Hepatocyte (in vitro differentiated cells): ENCODE data around the gene PLCL2. TPM values are rescaled to one million over a fixed set of nuclear protein-coding genes. Genes with fewer than 3 reads are reported as not detected.

Experiments used
- DNase-seq: peaks from one replicate; pipeline ENCODE4 v3.0.0-alpha.2; 2016; ENCODE audit warnings: low spot score
- H2AFZ ChIP-seq: fragments of 200-600 bp; sonication (generic); 2 replicates; pipeline ENCODE4 v1.6.0; 2016; ENCODE audit warnings: antibody characterized with exemption, mild to moderate bottlenecking
- H3K27ac ChIP-seq: fragments of 200-600 bp; sonication (generic); 2 replicates; pipeline ENCODE4 v1.5.1; 2016; ENCODE audit warnings: mild to moderate bottlenecking
- H3K27me3 ChIP-seq: fragments of 200-600 bp; sonication (generic); 2 replicates; pipeline ENCODE4 v1.6.1; 2016
- H3K36me3 ChIP-seq: fragments of 200-600 bp; sonication (generic); replicated peaks from 2 replicates; pipeline ENCODE4 v1.5.1; 2016; ENCODE audit warnings: low read depth; ENCODE audit not compliant: insufficient read depth
- H3K4me1 ChIP-seq: fragments of 200-600 bp; sonication (generic); 2 replicates; pipeline ENCODE4 v1.5.1; 2016; ENCODE audit warnings: mild to moderate bottlenecking, moderate library complexity; ENCODE audit not compliant: insufficient read depth
- H3K4me2 ChIP-seq: fragments of 200-600 bp; sonication (generic); 2 replicates; pipeline ENCODE4 v1.6.0; 2016
- H3K4me3 ChIP-seq: fragments of 200-600 bp; sonication (generic); 2 replicates; pipeline ENCODE4 v1.5.1; 2016; ENCODE audit warnings: mild to moderate bottlenecking
- H3K79me2 ChIP-seq: fragments of 200-600 bp; sonication (generic); 2 replicates; pipeline ENCODE4 v1.6.0; 2017; ENCODE audit warnings: mild to moderate bottlenecking
- H3K9me2 ChIP-seq: fragments of 200-600 bp; sonication (generic); replicated peaks from 2 replicates; pipeline ENCODE4 v1.6.0; 2017; ENCODE audit warnings: mild to moderate bottlenecking; ENCODE audit not compliant: insufficient read depth
- H3K9me3 ChIP-seq: fragments of 200-600 bp; sonication (generic); 2 replicates; pipeline ENCODE4 v1.5.1; 2016; ENCODE audit warnings: low read depth, mild to moderate bottlenecking
- H4K20me1 ChIP-seq: fragments of 200-600 bp; sonication (generic); 2 replicates; pipeline ENCODE4 v1.6.0; 2016; ENCODE audit warnings: mild to moderate bottlenecking; ENCODE audit not compliant: insufficient read depth, poor library complexity, severe bottlenecking
- EZH2 ChIP-seq: fragments of 200-600 bp; sonication (generic); IDR thresholded peaks from 2 replicates; pipeline ENCODE4 v1.6.1; 2016; ENCODE audit warnings: antibody characterized with exemption, mild to moderate bottlenecking, borderline replicate concordance
- EZH2phosphoT487 ChIP-seq: fragments of 200-600 bp; sonication (generic); IDR thresholded peaks from one replicate; pipeline ENCODE4 v1.6.1; 2018; ENCODE audit warnings: antibody characterized with exemption, mild to moderate bottlenecking, low read depth, moderate library complexity; ENCODE audit not compliant: unreplicated experiment, severe bottlenecking
- WGBS: methylation state at CpG from one replicate; pipeline ENCODE4 v1.1.6; 2016; ENCODE audit warnings: low lambda C conversion rate; ENCODE audit errors: missing lambda C conversion rate; 5-methylcytosine and 5-hydroxymethylcytosine counted together
- polyA plus RNA-seq: library from polyadenylated mRNA; unstranded; fragments of >200 nt; fragmentation: Nextera tagmentation; extraction: Ambion mirVana; gene quantifications from 2 replicates; pipeline ENCODE4 v1.2.1, GENCODE V29; 2016
- total RNA-seq: library from RNA; depleted of rRNA; stranded (reverse); fragments of >200 nt; gene quantifications from 2 replicates; pipeline ENCODE4 v1.2.3, GENCODE V29; 2014
- TF ChIP-seq, protein P1 (sequence below): fragments of 200-600 bp; sonication (generic); IDR thresholded peaks from 2 replicates; pipeline ENCODE4 v1.5.1; 2016; ENCODE audit warnings: antibody characterized with exemption, mild to moderate bottlenecking; ENCODE audit not compliant: poor library complexity

The PLCL2 gene
- total and polyA plus RNA-seq, 2 experiments from 2014 or later, result 3.2 to 14.2 TPM

DNA sequence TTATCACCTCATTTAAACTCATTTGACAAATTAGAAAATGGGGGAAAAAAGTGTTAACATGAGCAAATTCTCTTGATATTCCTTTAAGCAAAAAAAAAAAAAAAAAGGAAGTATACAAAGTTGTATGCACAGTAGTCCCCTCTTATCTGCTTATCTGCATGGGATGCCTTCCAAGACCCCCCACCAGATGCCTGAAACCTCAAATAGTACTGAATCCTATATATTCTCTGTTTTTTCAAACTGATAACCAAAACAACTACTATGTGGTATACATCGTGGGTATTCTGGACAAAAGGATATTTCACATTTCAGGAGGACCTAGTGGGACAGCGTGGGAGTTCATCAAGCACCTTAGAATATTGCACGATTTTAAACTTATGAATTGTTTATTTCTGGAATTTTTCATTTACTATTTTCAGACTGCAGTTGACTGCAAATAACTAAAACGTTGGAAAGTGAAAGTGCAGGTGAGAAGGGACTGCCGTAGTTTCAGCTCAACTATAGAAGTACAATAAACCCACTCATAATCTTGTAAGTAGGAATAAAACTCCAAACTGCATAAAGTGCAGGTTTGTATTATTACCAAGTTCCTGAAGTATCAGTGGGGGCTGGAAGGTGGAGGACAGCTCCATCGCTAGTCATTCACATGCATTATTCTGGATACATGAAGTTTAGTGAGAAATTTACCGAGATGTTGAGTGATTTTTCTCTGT, 43.6 kb upstream of the PLCL2 start:
- WGBS, result 73% methylated on average over 7 of the region's 7 CpGs
- DNase-seq, result no peak
- Histone ChIP-seq H3K4me1 (no peaks in the 10 kb centered on the region), H3K79me2 (no peaks in the 10 kb centered on the region), H3K27ac (no peak overlapping the region), H3K9me3 (no peaks in the 10 kb centered on the region), H3K4me3 (no peak overlapping the region), H3K36me3 (no peaks in the 10 kb centered on the region), H4K20me1 (no peaks in the 10 kb centered on the region), H2AFZ (no peak overlapping the region), H3K9me2 (no peaks in the 10 kb centered on the region), H3K27me3 (no peaks in the 10 kb centered on the region), H3K4me2 (peak overlapping the region; percentile 13)
- TF ChIP-seq, protein P1, sequence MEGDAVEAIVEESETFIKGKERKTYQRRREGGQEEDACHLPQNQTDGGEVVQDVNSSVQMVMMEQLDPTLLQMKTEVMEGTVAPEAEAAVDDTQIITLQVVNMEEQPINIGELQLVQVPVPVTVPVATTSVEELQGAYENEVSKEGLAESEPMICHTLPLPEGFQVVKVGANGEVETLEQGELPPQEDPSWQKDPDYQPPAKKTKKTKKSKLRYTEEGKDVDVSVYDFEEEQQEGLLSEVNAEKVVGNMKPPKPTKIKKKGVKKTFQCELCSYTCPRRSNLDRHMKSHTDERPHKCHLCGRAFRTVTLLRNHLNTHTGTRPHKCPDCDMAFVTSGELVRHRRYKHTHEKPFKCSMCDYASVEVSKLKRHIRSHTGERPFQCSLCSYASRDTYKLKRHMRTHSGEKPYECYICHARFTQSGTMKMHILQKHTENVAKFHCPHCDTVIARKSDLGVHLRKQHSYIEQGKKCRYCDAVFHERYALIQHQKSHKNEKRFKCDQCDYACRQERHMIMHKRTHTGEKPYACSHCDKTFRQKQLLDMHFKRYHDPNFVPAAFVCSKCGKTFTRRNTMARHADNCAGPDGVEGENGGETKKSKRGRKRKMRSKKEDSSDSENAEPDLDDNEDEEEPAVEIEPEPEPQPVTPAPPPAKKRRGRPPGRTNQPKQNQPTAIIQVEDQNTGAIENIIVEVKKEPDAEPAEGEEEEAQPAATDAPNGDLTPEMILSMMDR, result no peak
- TF ChIP-seq EZH2phosphoT487 (no peak), EZH2 (no peak)

GRCh38 chr3:16841904-16842271, 42.9 kb upstream of the PLCL2 start:
- Histone ChIP-seq H3K4me2 (no peak overlapping the region), H3K9me3 (no peaks in the 10 kb centered on the region), H3K79me2 (no peaks in the 10 kb centered on the region), H3K9me2 (no peaks in the 10 kb centered on the region), H3K36me3 (no peaks in the 10 kb centered on the region), H3K4me1 (no peaks in the 10 kb centered on the region), H3K27me3 (no peaks in the 10 kb centered on the region), H2AFZ (no peak overlapping the region), H3K4me3 (no peak overlapping the region), H3K27ac (no peak overlapping the region), H4K20me1 (no peaks in the 10 kb centered on the region)
- 80% methylated on average over 3 of the region's 3 CpGs for WGBS
- no peak for TF ChIP-seq EZH2
- TF ChIP-seq, protein P1, result no peak
- no peak for TF ChIP-seq EZH2phosphoT487
- DNase-seq, result no peak

- WGBS, result 75% methylated on average over 16 of the region's 16 CpGs
- no peaks in the 10 kb centered on the region for H3K27me3 ChIP-seq
- H3K9me2 ChIP-seq, result no peaks in the 10 kb centered on the region
- H3K27ac ChIP-seq, result no peak overlapping the region
- H3K36me3 ChIP-seq, result no peaks in the 10 kb centered on the region
- no peaks in the 10 kb centered on the region for H4K20me1 ChIP-seq
- H3K4me3 ChIP-seq, result no peak overlapping the region
- H3K4me2 ChIP-seq, result no peak overlapping the region
- H3K9me3 ChIP-seq, result no peaks in the 10 kb centered on the region
- no peak overlapping the region for H2AFZ ChIP-seq
- DNase-seq, result no peak
- TF ChIP-seq, protein P1, result no peak
- TF ChIP-seq EZH2phosphoT487 (no peak), EZH2 (no peak)
- no peaks in the 10 kb centered on the region for H3K4me1 ChIP-seq
- no peaks in the 10 kb centered on the region for H3K79me2 ChIP-seq
Measured at GRCh38 chr3:16842272-16843270, 42.2 kb upstream of the PLCL2 start.
